ENCODE measurements around the gene VPS37B.

- no peak for TF ChIP-seq CTCF (conservative IDR thresholded peaks at IDR 0.05)
- no peak for TF ChIP-seq ZFX (IDR thresholded peaks at IDR 0.05)
Observed at GRCh38 chr12:122903693-122904034, 7.7 kb upstream of the VPS37B start.
